ENCODE data around the gene NCK2.

Gene NCK2

DNA sequence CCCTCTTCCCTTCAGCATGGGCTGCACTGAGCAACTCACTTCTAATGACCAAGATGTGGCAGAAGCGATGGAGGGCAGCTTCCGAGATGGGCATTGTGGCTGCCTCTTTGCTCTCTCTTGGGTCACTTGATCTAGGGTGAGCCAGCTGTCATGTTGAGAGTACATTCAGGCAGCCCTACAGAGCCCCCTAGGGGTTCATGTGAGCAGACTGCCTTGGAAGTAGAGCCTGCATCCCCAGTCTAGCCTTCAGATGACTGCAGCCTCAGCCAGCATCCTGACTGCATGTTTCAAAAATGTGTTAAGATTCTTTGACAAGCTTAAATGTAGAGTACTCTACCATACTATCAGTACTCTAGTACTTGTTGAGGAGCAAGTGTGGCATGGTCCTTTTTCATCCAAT, 143.9 kb downstream of the NCK2 start:
- H3K27ac ChIP-seq (ENCODE audit: low read length, poor library complexity, severe bottlenecking) = no peak overlapping the region
- no peak overlapping the region for H2AFZ ChIP-seq (ENCODE audit: low read depth, low read length)
- H3K4ac ChIP-seq (ENCODE audit: low read depth in 1 of 2, low read length in 2 of 2) = no peak overlapping the region
- H3K23ac ChIP-seq (ENCODE audit: low read length in 2 of 2) = no peak overlapping the region
- peaks cover 0 to 21% of the 10 kb centered on the region in 2 experiments for H3K36me3 ChIP-seq (ENCODE audit: control insufficient read depth in 1 of 2, insufficient read depth in 2 of 2, low read depth in 1 of 2, low read length in 2 of 2)
- no peak for DNase-seq
- no peak overlapping the region for H3K4me3 ChIP-seq (ENCODE audit: insufficient read depth in 1 of 2, low read depth in 1 of 2, low read length in 2 of 2)
- H3K79me1 ChIP-seq (replicated peaks; ENCODE audit: low read length, poor library complexity, severe bottlenecking) = peaks cover 48% of the 10 kb centered on the region
- no peak overlapping the region for H4K8ac ChIP-seq (ENCODE audit: low read length)
- no peak overlapping the region for H2AK5ac ChIP-seq (ENCODE audit: low read length, severe bottlenecking)
- H3K27me3 ChIP-seq (ENCODE audit: control insufficient read depth in 1 of 2, insufficient read depth in 1 of 2, low read length in 2 of 2) = no peaks in the 10 kb centered on the region
- H3K4me1 ChIP-seq (ENCODE audit: control insufficient read depth, insufficient read depth, low read depth, low read length) = peaks cover 5% of the 10 kb centered on the region
- H3K4me2 ChIP-seq (ENCODE audit: low read length, poor library complexity, severe bottlenecking) = no peak overlapping the region
- no peak overlapping the region for H3K9ac ChIP-seq (ENCODE audit: low read length)
- H2BK5ac ChIP-seq (ENCODE audit: low read depth, low read length, poor library complexity, severe bottlenecking) = no peak overlapping the region
- no peak overlapping the region for H2BK12ac ChIP-seq (ENCODE audit: low read length in 2 of 2)
- no peak overlapping the region for H3K18ac ChIP-seq (ENCODE audit: low read depth in 1 of 2, low read length in 2 of 2)
- H2BK120ac ChIP-seq (ENCODE audit: low read depth, low read length) = no peak overlapping the region
- H2BK15ac ChIP-seq (ENCODE audit: low read depth, poor library complexity, severe bottlenecking) = no peak overlapping the region
- WGBS = 98% methylated on average over 2 of the region's 2 CpGs
- H3K9me3 ChIP-seq (ENCODE audit: control insufficient read depth, low read length) = peaks cover 5% of the 10 kb centered on the region
- no peak overlapping the region for H4K91ac ChIP-seq (ENCODE audit: low read length)
- H3K14ac ChIP-seq (ENCODE audit: low read length in 2 of 2) = no peak overlapping the region

DNA sequence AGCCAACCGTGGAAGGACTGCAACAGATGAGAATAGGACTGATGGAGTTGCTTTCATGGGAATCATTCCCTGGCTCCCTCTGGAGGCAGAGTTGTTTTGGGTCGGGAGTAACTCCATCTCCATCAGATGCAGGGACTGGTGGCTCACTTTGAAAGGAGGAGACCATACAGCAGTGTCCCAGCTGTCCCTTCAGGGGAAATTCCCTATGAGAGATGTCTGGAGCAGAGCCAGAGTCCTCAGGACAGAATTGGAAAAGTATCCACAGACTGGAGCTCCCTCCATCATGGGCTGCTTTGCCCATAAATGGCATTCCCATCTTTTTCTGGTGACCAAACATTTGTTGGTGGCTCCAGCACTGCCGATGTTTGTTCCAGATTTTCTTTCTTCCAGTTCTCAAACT, 144.3 kb downstream of the NCK2 start:
- H2AK5ac ChIP-seq (ENCODE audit: low read length, severe bottlenecking) = no peak overlapping the region
- no peak overlapping the region for H2BK12ac ChIP-seq (ENCODE audit: low read length in 2 of 2)
- H3K4me2 ChIP-seq (ENCODE audit: low read length, poor library complexity, severe bottlenecking) = no peak overlapping the region
- no peak overlapping the region for H2BK5ac ChIP-seq (ENCODE audit: low read depth, low read length, poor library complexity, severe bottlenecking)
- peaks cover 5% of the 10 kb centered on the region for H3K4me1 ChIP-seq (ENCODE audit: control insufficient read depth, insufficient read depth, low read depth, low read length)
- DNase-seq = no peak
- no peak overlapping the region for H3K23ac ChIP-seq (ENCODE audit: low read length in 2 of 2)
- no peak overlapping the region for H3K27ac ChIP-seq (ENCODE audit: low read length, poor library complexity, severe bottlenecking)
- no peak overlapping the region for H3K4me3 ChIP-seq (ENCODE audit: insufficient read depth in 1 of 2, low read depth in 1 of 2, low read length in 2 of 2)
- no peak overlapping the region for H3K18ac ChIP-seq (ENCODE audit: low read depth in 1 of 2, low read length in 2 of 2)
- no peak overlapping the region for H3K14ac ChIP-seq (ENCODE audit: low read length in 2 of 2)
- H4K8ac ChIP-seq (ENCODE audit: low read length) = no peak overlapping the region
- WGBS = 98% methylated on average over 3 of the region's 3 CpGs
- peaks cover 5% of the 10 kb centered on the region for H3K9me3 ChIP-seq (ENCODE audit: control insufficient read depth, low read length)
- no peak overlapping the region for H3K4ac ChIP-seq (ENCODE audit: low read depth in 1 of 2, low read length in 2 of 2)
- H4K91ac ChIP-seq (ENCODE audit: low read length) = no peak overlapping the region
- H2BK120ac ChIP-seq (ENCODE audit: low read depth, low read length) = no peak overlapping the region
- no peak overlapping the region for H2AFZ ChIP-seq (ENCODE audit: low read depth, low read length)
- H2BK15ac ChIP-seq (ENCODE audit: low read depth, poor library complexity, severe bottlenecking) = no peak overlapping the region
- peaks cover 0 to 17% of the 10 kb centered on the region in 2 experiments for H3K36me3 ChIP-seq (ENCODE audit: control insufficient read depth in 1 of 2, insufficient read depth in 2 of 2, low read depth in 1 of 2, low read length in 2 of 2)
- peaks cover 45% of the 10 kb centered on the region for H3K79me1 ChIP-seq (replicated peaks; ENCODE audit: low read length, poor library complexity, severe bottlenecking)
- H3K27me3 ChIP-seq (ENCODE audit: control insufficient read depth in 1 of 2, insufficient read depth in 1 of 2, low read length in 2 of 2) = no peaks in the 10 kb centered on the region
- no peak overlapping the region for H3K9ac ChIP-seq (ENCODE audit: low read length)

DNA sequence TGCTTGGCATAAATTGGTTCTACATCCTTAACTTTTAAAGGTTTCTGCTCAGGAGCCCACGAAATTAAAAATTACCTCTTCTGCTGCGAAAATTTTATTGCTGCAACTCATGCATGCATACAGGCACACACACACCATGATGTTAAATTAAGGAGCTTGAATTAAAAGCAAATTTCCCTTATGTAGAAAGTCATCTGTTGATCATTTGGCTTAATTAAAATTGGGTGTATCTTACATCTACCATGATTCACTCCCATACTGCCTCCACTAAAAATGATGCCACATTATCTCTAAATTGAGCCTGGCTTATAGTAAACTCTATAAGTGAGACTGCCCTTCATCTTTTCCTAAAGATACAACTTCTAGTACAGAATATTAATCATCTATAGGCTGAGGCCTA, 145.4 kb downstream of the NCK2 start:
- no peak overlapping the region for H3K18ac ChIP-seq (ENCODE audit: low read depth in 1 of 2, low read length in 2 of 2)
- peaks cover 0 to 22% of the 10 kb centered on the region in 2 experiments for H3K36me3 ChIP-seq (ENCODE audit: control insufficient read depth in 1 of 2, insufficient read depth in 2 of 2, low read depth in 1 of 2, low read length in 2 of 2)
- peaks cover 5% of the 10 kb centered on the region for H3K4me1 ChIP-seq (ENCODE audit: control insufficient read depth, insufficient read depth, low read depth, low read length)
- no peak overlapping the region for H2AK5ac ChIP-seq (ENCODE audit: low read length, severe bottlenecking)
- no peak overlapping the region for H3K14ac ChIP-seq (ENCODE audit: low read length in 2 of 2)
- H3K4ac ChIP-seq (ENCODE audit: low read depth in 1 of 2, low read length in 2 of 2) = no peak overlapping the region
- peaks cover 41% of the 10 kb centered on the region for H3K79me1 ChIP-seq (replicated peaks; ENCODE audit: low read length, poor library complexity, severe bottlenecking)
- no peaks in the 10 kb centered on the region for H3K27me3 ChIP-seq (ENCODE audit: control insufficient read depth in 1 of 2, insufficient read depth in 1 of 2, low read length in 2 of 2)
- WGBS = 100% methylated on average over 1 of the region's 2 CpGs
- H3K4me2 ChIP-seq (ENCODE audit: low read length, poor library complexity, severe bottlenecking) = no peak overlapping the region
- DNase-seq = no peak
- H3K9me3 ChIP-seq (ENCODE audit: control insufficient read depth, low read length) = peaks cover 5% of the 10 kb centered on the region
- H2BK15ac ChIP-seq (ENCODE audit: low read depth, poor library complexity, severe bottlenecking) = no peak overlapping the region
- H4K8ac ChIP-seq (ENCODE audit: low read length) = no peak overlapping the region
- no peak overlapping the region for H2BK5ac ChIP-seq (ENCODE audit: low read depth, low read length, poor library complexity, severe bottlenecking)
- no peak overlapping the region for H4K91ac ChIP-seq (ENCODE audit: low read length)
- no peak overlapping the region for H2BK120ac ChIP-seq (ENCODE audit: low read depth, low read length)
- H2BK12ac ChIP-seq (ENCODE audit: low read length in 2 of 2) = no peak overlapping the region
- H3K27ac ChIP-seq (ENCODE audit: low read length, poor library complexity, severe bottlenecking) = no peak overlapping the region
- no peak overlapping the region for H3K4me3 ChIP-seq (ENCODE audit: insufficient read depth in 1 of 2, low read depth in 1 of 2, low read length in 2 of 2)
- no peak overlapping the region for H3K9ac ChIP-seq (ENCODE audit: low read length)
- no peak overlapping the region for H3K23ac ChIP-seq (ENCODE audit: low read length in 2 of 2)
- H2AFZ ChIP-seq (ENCODE audit: low read depth, low read length) = no peak overlapping the region

DNA sequence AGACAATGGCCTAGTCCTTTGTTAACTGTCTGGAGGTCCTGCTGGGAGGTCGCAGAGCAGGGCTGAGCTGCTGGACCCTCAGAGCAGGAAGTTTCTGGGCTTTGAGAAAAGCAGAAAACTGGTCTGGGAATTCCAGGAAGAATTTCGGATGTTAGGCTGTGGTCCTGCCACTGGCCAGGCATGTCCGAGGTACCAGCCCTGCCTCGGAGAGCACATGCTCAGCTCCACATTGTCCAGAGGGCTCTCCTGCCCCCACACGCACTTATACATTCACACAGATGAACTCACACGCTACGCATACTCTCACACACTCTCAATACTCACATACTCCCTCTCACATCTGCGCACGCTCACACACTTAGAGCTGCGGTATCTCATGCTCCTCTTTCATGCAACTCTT, 146.1 kb downstream of the NCK2 start:
- no peak overlapping the region for H2BK15ac ChIP-seq (ENCODE audit: low read depth, poor library complexity, severe bottlenecking)
- H4K8ac ChIP-seq (ENCODE audit: low read length) = peak overlapping the region; percentile 46
- H4K91ac ChIP-seq (ENCODE audit: low read length) = no peak overlapping the region
- H2BK5ac ChIP-seq (ENCODE audit: low read depth, low read length, poor library complexity, severe bottlenecking) = no peak overlapping the region
- WGBS = 96% methylated on average over 10 of the region's 10 CpGs
- H3K23ac ChIP-seq (ENCODE audit: low read length in 2 of 2) = no peak overlapping the region
- H3K9ac ChIP-seq (ENCODE audit: low read length) = no peak overlapping the region
- no peak overlapping the region for H3K4me3 ChIP-seq (ENCODE audit: insufficient read depth in 1 of 2, low read depth in 1 of 2, low read length in 2 of 2)
- H3K4ac ChIP-seq (ENCODE audit: low read depth in 1 of 2, low read length in 2 of 2) = no peak overlapping the region
- no peak overlapping the region for H2BK120ac ChIP-seq (ENCODE audit: low read depth, low read length)
- peaks cover 5% of the 10 kb centered on the region for H3K4me1 ChIP-seq (ENCODE audit: control insufficient read depth, insufficient read depth, low read depth, low read length)
- H2AFZ ChIP-seq (ENCODE audit: low read depth, low read length) = no peak overlapping the region
- no peak overlapping the region for H2AK5ac ChIP-seq (ENCODE audit: low read length, severe bottlenecking)
- H3K27me3 ChIP-seq (ENCODE audit: control insufficient read depth in 1 of 2, insufficient read depth in 1 of 2, low read length in 2 of 2) = no peaks in the 10 kb centered on the region
- H3K36me3 ChIP-seq (ENCODE audit: control insufficient read depth in 1 of 2, insufficient read depth in 2 of 2, low read depth in 1 of 2, low read length in 2 of 2) = peaks cover 0 to 25% of the 10 kb centered on the region in 2 experiments
- peaks cover 40% of the 10 kb centered on the region for H3K79me1 ChIP-seq (replicated peaks; ENCODE audit: low read length, poor library complexity, severe bottlenecking)
- no peak overlapping the region for H2BK12ac ChIP-seq (ENCODE audit: low read length in 2 of 2)
- H3K18ac ChIP-seq (ENCODE audit: low read depth in 1 of 2, low read length in 2 of 2) = no peak overlapping the region
- no peak overlapping the region for H3K14ac ChIP-seq (ENCODE audit: low read length in 2 of 2)
- H3K4me2 ChIP-seq (ENCODE audit: low read length, poor library complexity, severe bottlenecking) = no peak overlapping the region
- H3K9me3 ChIP-seq (ENCODE audit: control insufficient read depth, low read length) = peaks cover 5% of the 10 kb centered on the region
- no peak overlapping the region for H3K27ac ChIP-seq (ENCODE audit: low read length, poor library complexity, severe bottlenecking)
- DNase-seq = no peak

All from mesenchymal stem cell (in vitro differentiated cells and primary cell).